ENCODE data around the gene XAB2. TPM values are rescaled to one million over a fixed set of nuclear protein-coding genes. Genes with fewer than 3 reads are reported as not detected.

The XAB2 gene
- total and polyA plus RNA-seq, 10 donors: 31.8 to 52.2 (median 42.7) TPM

DNA sequence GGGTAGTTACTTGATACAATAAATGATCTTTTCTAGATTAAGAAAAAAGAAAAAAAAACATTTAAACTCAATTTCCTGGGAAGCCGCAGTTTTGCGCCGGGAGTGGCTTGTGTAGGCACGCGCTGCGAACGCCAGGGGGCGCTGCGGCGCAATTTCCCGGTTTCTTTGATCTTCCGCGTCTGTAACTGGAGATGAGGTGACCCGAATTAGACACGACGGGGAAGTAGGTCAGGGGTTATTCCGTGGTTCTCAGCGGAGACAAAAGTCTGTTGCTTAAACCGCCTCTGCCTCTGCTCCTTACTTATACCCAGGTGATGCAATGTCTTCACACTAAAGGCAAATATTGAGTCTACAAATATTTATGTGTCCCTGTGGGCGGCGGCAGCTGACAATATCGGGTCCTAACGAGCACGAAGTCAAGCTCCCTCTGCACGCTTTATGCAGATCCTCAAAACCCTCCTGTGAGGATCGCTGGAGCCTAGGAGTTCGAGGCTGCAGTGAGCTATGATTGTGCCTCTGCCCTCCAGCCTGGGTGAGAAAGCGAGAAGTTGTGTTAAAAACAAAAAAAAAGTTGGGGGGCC, 22.8 kb upstream of the XAB2 start:
- peaks cover 0 to 14% (median 0%) of the 10 kb centered on the region in 7 donors for H3K27me3 ChIP-seq (replicated peaks in 1 of 7)
- H3K36me3 ChIP-seq: peaks cover 0 to 11% (median 3%) of the 10 kb centered on the region in 6 donors
- DNase-seq: peak; percentile 96
- peak overlapping the region in 7 of 8 donors; percentile 54 to 93 (median 84) for H3K27ac ChIP-seq
- WGBS, 5 donors: 3 to 6% (median 4%) methylated on average over 28 of the region's 28 CpGs
- no peaks in the 10 kb centered on the region for H3K9me3 ChIP-seq
- H3K4me3 ChIP-seq: peak overlapping the region in 5 of 8 donors; percentile 6 to 61 (median 25)
- TF ChIP-seq, protein P1, sequence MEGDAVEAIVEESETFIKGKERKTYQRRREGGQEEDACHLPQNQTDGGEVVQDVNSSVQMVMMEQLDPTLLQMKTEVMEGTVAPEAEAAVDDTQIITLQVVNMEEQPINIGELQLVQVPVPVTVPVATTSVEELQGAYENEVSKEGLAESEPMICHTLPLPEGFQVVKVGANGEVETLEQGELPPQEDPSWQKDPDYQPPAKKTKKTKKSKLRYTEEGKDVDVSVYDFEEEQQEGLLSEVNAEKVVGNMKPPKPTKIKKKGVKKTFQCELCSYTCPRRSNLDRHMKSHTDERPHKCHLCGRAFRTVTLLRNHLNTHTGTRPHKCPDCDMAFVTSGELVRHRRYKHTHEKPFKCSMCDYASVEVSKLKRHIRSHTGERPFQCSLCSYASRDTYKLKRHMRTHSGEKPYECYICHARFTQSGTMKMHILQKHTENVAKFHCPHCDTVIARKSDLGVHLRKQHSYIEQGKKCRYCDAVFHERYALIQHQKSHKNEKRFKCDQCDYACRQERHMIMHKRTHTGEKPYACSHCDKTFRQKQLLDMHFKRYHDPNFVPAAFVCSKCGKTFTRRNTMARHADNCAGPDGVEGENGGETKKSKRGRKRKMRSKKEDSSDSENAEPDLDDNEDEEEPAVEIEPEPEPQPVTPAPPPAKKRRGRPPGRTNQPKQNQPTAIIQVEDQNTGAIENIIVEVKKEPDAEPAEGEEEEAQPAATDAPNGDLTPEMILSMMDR (IDR thresholded peaks at IDR 0.05 in 8 of 11, conservative IDR thresholded peaks at IDR 0.05 in 3 of 11): peak; percentile 96 to 100 (median 99)
- TF ChIP-seq POLR2A (IDR thresholded peaks at IDR 0.05): no peak
- peak; percentile 59 to 77 (median 75) for TF ChIP-seq POLR2AphosphoS5 (IDR thresholded peaks at IDR 0.05)
- intact Hi-C loops (cut with DNase I; ENCODE audit: low total_unique reads): no loop called here
- H3K4me1 ChIP-seq: peaks cover 3 to 60% (median 14%) of the 10 kb centered on the region in 6 donors

DNA sequence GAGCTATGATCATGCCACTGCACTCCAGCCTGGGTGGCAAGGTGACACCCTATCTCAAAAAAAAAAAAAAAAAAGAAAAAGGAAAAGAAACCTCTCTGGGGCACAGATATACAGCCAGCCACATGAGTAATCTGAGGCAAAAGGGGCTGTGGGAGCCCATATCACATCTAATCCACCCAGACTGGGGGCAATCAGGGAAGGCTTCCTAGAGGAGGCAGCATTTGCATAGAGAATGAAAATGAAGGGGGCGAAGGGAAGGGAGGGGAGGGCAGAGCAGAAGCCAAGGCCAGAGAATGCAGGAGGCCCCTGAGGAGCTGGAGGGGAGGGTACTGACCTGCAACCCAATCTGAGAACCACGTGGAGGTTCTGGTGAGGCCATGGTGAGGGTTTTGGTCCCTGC, 20.8 kb upstream of the XAB2 start:
- H3K36me3 ChIP-seq: peaks cover 0 to 30% (median 19%) of the 10 kb centered on the region in 6 donors
- H3K27me3 ChIP-seq (replicated peaks in 1 of 7): peaks cover 0 to 14% (median 0%) of the 10 kb centered on the region in 7 donors
- intact Hi-C loops (cut with DNase I; ENCODE audit: low total_unique reads): no loop called here
- H3K4me1 ChIP-seq: peaks cover 3 to 61% (median 14%) of the 10 kb centered on the region in 6 donors
- TF ChIP-seq, protein P1 (IDR thresholded peaks at IDR 0.05 in 8 of 11, conservative IDR thresholded peaks at IDR 0.05 in 3 of 11): no peak
- TF ChIP-seq POLR2AphosphoS5 (IDR thresholded peaks at IDR 0.05) (no peak), POLR2A (IDR thresholded peaks at IDR 0.05) (no peak)
- no peak overlapping the region for H3K4me3 ChIP-seq
- H3K9me3 ChIP-seq: no peaks in the 10 kb centered on the region
- DNase-seq: no peak
- H3K27ac ChIP-seq: no peak overlapping the region
- 40 to 54% (median 43%) methylated on average over 2 of the region's 2 CpGs for WGBS, 5 donors

DNA sequence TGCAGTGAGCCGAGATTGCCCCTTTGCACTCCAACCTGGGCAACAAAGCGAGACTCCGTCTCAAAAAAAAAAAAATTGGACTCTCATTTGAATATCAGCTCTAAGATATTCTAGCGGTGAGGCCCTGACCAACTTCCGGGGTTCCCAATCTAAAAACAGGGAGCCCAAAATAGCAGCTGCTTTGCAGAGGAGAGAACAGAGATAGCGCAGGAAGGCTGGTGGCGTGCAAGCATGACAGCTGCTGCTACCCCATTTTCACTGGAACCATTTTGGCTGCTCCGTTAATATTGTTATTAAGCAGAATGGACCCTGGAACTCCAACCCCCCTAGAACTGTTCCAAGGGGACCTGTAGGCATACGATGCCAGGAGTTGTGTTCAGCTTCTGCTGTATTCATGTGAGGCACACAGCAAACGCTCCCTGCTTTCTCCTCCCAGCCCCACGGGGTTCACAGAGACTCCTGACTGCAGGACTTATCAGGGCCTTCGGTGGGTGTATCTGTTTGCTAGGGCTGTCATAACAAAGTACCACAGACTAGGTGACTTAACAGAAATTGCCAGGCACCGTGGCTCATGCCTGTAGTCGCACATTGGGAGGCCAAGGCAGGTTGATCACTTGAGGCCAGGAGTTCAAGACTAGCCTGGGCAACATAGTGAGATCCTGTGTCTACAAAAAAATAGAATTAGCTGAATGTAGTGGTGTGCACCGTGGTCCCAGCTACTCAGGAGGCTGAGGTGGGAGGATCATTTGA, 19.1 kb upstream of the XAB2 start:
- Histone ChIP-seq H3K27me3 (replicated peaks in 1 of 7) (peaks cover 0 to 14% (median 0%) of the 10 kb centered on the region in 7 donors), H3K4me1 (peaks cover 3 to 56% (median 17%) of the 10 kb centered on the region in 6 donors), H3K36me3 (peaks cover 0 to 41% (median 27%) of the 10 kb centered on the region in 6 donors), H3K27ac (no peak overlapping the region), H3K9me3 (no peaks in the 10 kb centered on the region), H3K4me3 (no peak overlapping the region)
- WGBS, 5 donors: 83 to 88% (median 85%) methylated on average over 15 of the region's 15 CpGs
- TF ChIP-seq POLR2AphosphoS5 (IDR thresholded peaks at IDR 0.05) (no peak), POLR2A (IDR thresholded peaks at IDR 0.05) (no peak)
- TF ChIP-seq, protein P1 (IDR thresholded peaks at IDR 0.05 in 8 of 11, conservative IDR thresholded peaks at IDR 0.05 in 3 of 11): no peak
- intact Hi-C loops (cut with DNase I; ENCODE audit: low total_unique reads): no loop called here
- no peak for DNase-seq

DNA sequence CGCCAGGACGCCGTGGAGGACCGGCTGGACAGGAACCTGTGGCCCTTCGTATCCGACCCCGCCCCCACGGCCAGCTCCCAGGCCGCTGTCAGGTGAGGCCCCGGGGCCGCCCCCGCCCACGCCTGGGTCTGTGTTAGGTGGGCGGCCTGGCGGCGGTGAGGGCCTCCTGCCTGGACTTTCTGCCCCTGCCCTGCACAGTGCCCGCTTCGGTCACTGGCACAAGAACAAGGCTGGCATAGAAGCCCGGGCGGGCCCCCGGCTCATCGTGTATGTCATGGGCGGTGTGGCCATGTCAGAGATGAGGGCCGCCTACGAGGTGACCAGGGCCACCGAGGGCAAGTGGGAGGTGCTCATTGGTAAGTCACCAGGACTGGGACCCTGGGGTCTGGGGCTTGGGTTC, 17.8 kb upstream of the XAB2 start:
- Histone ChIP-seq H3K4me3 (no peak overlapping the region), H3K4me1 (peaks cover 0 to 43% (median 11%) of the 10 kb centered on the region in 6 donors), H3K36me3 (peaks cover 0 to 53% (median 33%) of the 10 kb centered on the region in 6 donors), H3K27ac (peak overlapping the region in 1 of 8 donors; percentile 84), H3K27me3 (replicated peaks in 1 of 7) (peaks cover 0 to 14% (median 0%) of the 10 kb centered on the region in 7 donors), H3K9me3 (no peaks in the 10 kb centered on the region)
- intact Hi-C loops (cut with DNase I; ENCODE audit: low total_unique reads): no loop called here
- WGBS, 5 donors: 91 to 97% (median 95%) methylated on average over 7 to 26 of the region's 26 CpGs
- no peak for DNase-seq
- TF ChIP-seq POLR2A (IDR thresholded peaks at IDR 0.05): no peak
- TF ChIP-seq POLR2AphosphoS5 (IDR thresholded peaks at IDR 0.05): peak in 1 of 3 donors; percentile 60
- TF ChIP-seq, protein P1 (IDR thresholded peaks at IDR 0.05 in 8 of 11, conservative IDR thresholded peaks at IDR 0.05 in 3 of 11): no peak
